Fibroblast of villous mesenchyme (primary cell): ENCODE results near the gene GPC1. TPM values are rescaled to one million over a fixed set of nuclear protein-coding genes. Genes with fewer than 3 reads are reported as not detected.

ENCODE experiments used
- DNase-seq: peaks from one replicate; pipeline ENCODE4 v3.0.0-alpha.2; 2010; ENCODE audit warnings: low read depth
- H3K4me3 ChIP-seq: 2 replicates; pipeline ENCODE4 v1.5.1; 2011; ENCODE audit warnings: low read depth, mild to moderate bottlenecking, low read length
- CTCF ChIP-seq: IDR thresholded peaks from 2 replicates; pipeline ENCODE4 v1.5.1; 2012; ENCODE audit warnings: low read depth, mild to moderate bottlenecking, low read length; ENCODE audit not compliant: insufficient read depth
- total RNA-seq: library from RNA; depleted of rRNA; stranded (reverse); fragments of >200 nt; gene quantifications from 2 replicates; pipeline ENCODE4 v1.2.3, GENCODE V29; 2012

Gene GPC1
- total RNA-seq, 1 donor: 88.9 TPM

GRCh38 chr2:240390091-240391073, 45.1 kb upstream of the GPC1 start:
- no peak for TF ChIP-seq CTCF
- H3K4me3 ChIP-seq: no peak overlapping the region

DNA sequence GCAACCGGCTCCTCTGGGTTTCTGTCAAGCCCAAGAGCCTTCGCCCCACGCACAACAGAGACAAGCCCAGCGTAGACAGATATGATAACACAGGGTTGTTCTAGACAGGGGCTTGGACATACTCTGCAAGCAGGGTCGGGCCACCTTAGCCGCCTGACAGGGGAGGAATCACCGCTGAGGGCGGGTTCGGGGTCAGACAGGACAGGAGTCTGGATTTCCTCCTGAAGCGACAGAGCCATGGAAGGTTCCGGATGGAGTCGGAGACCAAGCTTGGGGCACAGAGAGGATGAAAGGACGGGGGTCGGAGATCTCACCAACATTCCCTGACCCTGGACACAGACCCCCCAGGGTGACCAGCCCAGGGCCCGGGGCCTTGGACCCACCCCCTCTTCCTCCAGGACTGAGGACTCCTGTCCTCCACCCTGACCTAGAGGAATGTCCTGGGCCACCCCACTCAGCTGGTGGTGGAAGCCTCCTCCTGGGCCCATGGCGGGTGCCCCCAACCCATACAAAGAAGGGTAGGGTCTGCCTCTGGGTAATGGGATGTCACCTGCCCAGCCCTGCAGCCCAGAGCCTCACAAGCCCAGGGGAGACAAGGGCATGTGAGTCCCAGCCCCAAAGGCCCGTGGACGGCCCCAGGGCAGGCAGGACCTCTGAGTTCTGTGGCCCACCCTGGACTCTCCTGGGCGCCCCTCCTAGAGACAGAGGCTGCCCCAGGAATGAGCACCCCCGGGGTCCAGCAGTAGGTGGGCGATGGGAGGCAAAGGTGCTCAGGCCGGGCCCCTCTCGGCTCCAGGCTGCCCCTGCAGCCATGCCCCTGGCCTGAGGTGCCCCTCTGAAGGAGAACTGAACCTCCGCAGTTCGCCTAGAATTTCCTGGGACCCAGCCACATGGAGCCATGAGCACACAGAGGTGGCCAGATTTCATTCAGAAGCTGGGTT, 44.1 kb upstream of the GPC1 start:
- DNase-seq: no peak
- H3K4me3 ChIP-seq: no peak overlapping the region
- TF ChIP-seq CTCF: no peak

More at GRCh38 chr2:240390091-240391073, 45.1 kb upstream of the GPC1 start:
- no peak for DNase-seq

DNA sequence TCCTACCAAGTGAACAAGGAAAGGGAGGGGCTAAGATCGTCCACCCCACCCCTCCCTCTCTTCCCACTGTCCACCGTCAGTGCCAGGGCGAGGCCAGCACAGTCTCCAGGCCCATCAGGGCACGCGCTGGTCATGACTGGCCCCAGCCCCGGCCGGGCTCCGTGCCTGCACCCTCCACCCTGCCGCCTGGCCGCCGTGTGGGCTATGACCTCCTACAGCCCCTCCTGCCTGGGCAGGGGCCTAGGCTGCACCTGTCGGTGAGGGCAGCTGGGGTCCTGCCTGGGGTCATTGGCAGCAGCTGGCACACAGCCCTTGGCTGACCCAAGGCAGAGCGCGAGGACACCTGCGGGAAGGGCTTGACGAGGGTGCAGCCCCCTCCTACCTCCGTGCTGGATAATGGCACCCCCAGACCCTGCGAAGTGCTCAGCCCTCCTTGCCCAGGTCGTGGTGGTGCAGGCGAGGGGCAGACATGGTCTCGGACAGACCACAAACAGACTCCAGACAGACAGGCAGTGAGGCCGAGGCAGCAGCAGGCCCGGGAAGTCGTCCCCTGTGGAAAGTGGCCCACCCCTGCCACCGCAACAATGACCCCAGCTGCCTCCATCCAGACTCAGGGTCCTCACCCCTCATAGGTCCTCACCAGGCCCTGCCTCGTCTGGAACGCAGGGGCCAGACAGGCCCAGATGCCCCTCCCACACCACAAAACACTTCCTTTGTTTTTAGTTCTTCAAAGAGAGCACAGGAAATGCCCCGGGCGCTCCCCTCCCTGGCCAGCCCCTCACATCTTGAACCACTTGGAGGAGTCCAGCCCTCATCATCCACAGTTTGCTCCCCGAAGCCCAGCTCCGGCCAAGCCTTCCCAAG, 43.1 kb upstream of the GPC1 start:
- DNase-seq: peak; percentile 65
- TF ChIP-seq CTCF: no peak

GRCh38 chr2:240392948-240393830, 42.3 kb upstream of the GPC1 start:
- no peak for TF ChIP-seq CTCF
- H3K4me3 ChIP-seq: no peak overlapping the region
- no peak for DNase-seq

More for the DNA sequence above, 43.1 kb upstream of the GPC1 start:
- H3K4me3 ChIP-seq: no peak overlapping the region

- DNase-seq: peak; percentile 63
- no peak overlapping the region for H3K4me3 ChIP-seq
- no peak for TF ChIP-seq CTCF
Observed at GRCh38 chr2:240393831-240394410, 41.5 kb upstream of the GPC1 start.
